ENCODE results near the gene IL37. TPM values are rescaled to one million over a fixed set of nuclear protein-coding genes. Genes with fewer than 3 reads are reported as not detected.
"Not testable (repeated sequence)": the region's sequence is repeated elsewhere in the genome, so short reads cannot be mapped to it uniquely, and the experiment has no call there.

Gene IL37
- total and polyA plus RNA-seq, 2 experiments from 2014 or later, result not detected

GRCh38 chr2:112906276-112906675 is 4.7 kb upstream of the IL37 start:
- H3K27ac ChIP-seq, result no peak overlapping the region
- H3K4me3 ChIP-seq, result no peak overlapping the region
- no peaks in the 10 kb centered on the region for H3K9me3 ChIP-seq (ENCODE audit: low read depth)
- no peaks in the 10 kb centered on the region for H3K27me3 ChIP-seq
- DNase-seq (ENCODE audit: low read depth in 1 of 2, low spot score in 1 of 2), result no peak
- H3K4me1 ChIP-seq (ENCODE audit: low read depth), result no peaks in the 10 kb centered on the region
- no peak for TF ChIP-seq CTCF (IDR thresholded peaks at IDR 0.05; ENCODE audit: low read depth, low read length)
- H3K36me3 ChIP-seq, result no peaks in the 10 kb centered on the region

- no peak for TF ChIP-seq CTCF (IDR thresholded peaks at IDR 0.05; ENCODE audit: low read depth, low read length)
- Histone ChIP-seq H3K36me3 (no peaks in the 10 kb centered on the region), H3K27me3 (no peaks in the 10 kb centered on the region), H3K9me3 (ENCODE audit: low read depth) (no peaks in the 10 kb centered on the region), H3K4me3 (no peak overlapping the region), H3K4me1 (ENCODE audit: low read depth) (no peaks in the 10 kb centered on the region), H3K27ac (no peak overlapping the region)
- DNase-seq (ENCODE audit: low read depth in 1 of 2, low spot score in 1 of 2), result no peak
Measured at GRCh38 chr2:112907001-112907949, 3.7 kb upstream of the IL37 start.

GRCh38 chr2:112908559-112908958 is 2.4 kb upstream of the IL37 start:
- H3K4me3 ChIP-seq; H3K4me1 ChIP-seq (ENCODE audit: low read depth); H3K36me3 ChIP-seq; H3K9me3 ChIP-seq (ENCODE audit: low read depth); DNase-seq (ENCODE audit: low read depth in 1 of 2, low spot score in 1 of 2); H3K27me3 ChIP-seq; H3K27ac ChIP-seq: not testable (repeated sequence)

GRCh38 chr2:112910219-112910618 is 746 bp upstream of the IL37 start:
- H3K36me3 ChIP-seq, result no peaks in the 10 kb centered on the region
- no peaks in the 10 kb centered on the region for H3K9me3 ChIP-seq (ENCODE audit: low read depth)
- no peak overlapping the region for H3K4me3 ChIP-seq
- TF ChIP-seq CTCF (IDR thresholded peaks at IDR 0.05; ENCODE audit: low read depth, low read length), result no peak
- no peaks in the 10 kb centered on the region for H3K27me3 ChIP-seq
- no peak for DNase-seq (ENCODE audit: low read depth in 1 of 2, low spot score in 1 of 2)
- H3K4me1 ChIP-seq (ENCODE audit: low read depth), result no peaks in the 10 kb centered on the region
- no peak overlapping the region for H3K27ac ChIP-seq

- H3K4me3 ChIP-seq, result no peak overlapping the region
- no peak for TF ChIP-seq CTCF (IDR thresholded peaks at IDR 0.05; ENCODE audit: low read depth, low read length)
- no peaks in the 10 kb centered on the region for H3K36me3 ChIP-seq
- H3K9me3 ChIP-seq (ENCODE audit: low read depth), result no peaks in the 10 kb centered on the region
- no peak for DNase-seq (ENCODE audit: low read depth in 1 of 2, low spot score in 1 of 2)
- no peak overlapping the region for H3K27ac ChIP-seq
- no peaks in the 10 kb centered on the region for H3K4me1 ChIP-seq (ENCODE audit: low read depth)
- H3K27me3 ChIP-seq, result no peaks in the 10 kb centered on the region
Measured at GRCh38 chr2:112912403-112912802, 1.4 kb downstream of the IL37 start.
